Epithelial cell of esophagus (primary cell): Measurements from ENCODE around the gene CCDC9B.

Experiments used
- DNase-seq: peaks from one replicate; pipeline ENCODE4 v3.0.0; 2010; ENCODE audit warnings: low read depth
- H3K4me3 ChIP-seq: 2 replicates; pipeline ENCODE4 v1.5.1; 2011; ENCODE audit warnings: mild to moderate bottlenecking, low read length, control low read depth
- CTCF ChIP-seq: IDR thresholded peaks from 2 replicates; pipeline ENCODE4 v1.5.1; 2011; ENCODE audit warnings: low read depth, mild to moderate bottlenecking, low read length, control low read depth, inconsistent platforms; ENCODE audit not compliant: insufficient read depth; ENCODE audit errors: missing control alignments

CCDC9B gene

GRCh38 chr15:40302288-40302886 is 38.4 kb downstream of the CCDC9B start:
- DNase-seq = no peak
- H3K4me3 ChIP-seq = no peak overlapping the region
- TF ChIP-seq CTCF = no peak

- TF ChIP-seq CTCF = no peak
- DNase-seq = no peak
- H3K4me3 ChIP-seq = no peak overlapping the region
These were observed 39.1 kb downstream of the CCDC9B start for GRCh38 chr15:40301467-40302179.

- no peak for TF ChIP-seq CTCF
- DNase-seq = no peak
- H3K4me3 ChIP-seq = no peak overlapping the region
These were observed 40.0 kb downstream of the CCDC9B start for GRCh38 chr15:40300771-40301170.

- no peak for DNase-seq
- H3K4me3 ChIP-seq = no peak overlapping the region
- TF ChIP-seq CTCF = no peak
These were observed 40.4 kb downstream of the CCDC9B start for GRCh38 chr15:40300367-40300766.

GRCh38 chr15:40298216-40298935 is 42.4 kb downstream of the CCDC9B start:
- no peak for TF ChIP-seq CTCF
- H3K4me3 ChIP-seq = no peak overlapping the region
- DNase-seq = no peak

GRCh38 chr15:40297356-40297755 is 43.4 kb downstream of the CCDC9B start:
- no peak for TF ChIP-seq CTCF
- DNase-seq = no peak

More at GRCh38 chr15:40297356-40297755, 43.4 kb downstream of the CCDC9B start:
- no peak overlapping the region for H3K4me3 ChIP-seq
